Cardiac fibroblast (primary cell): ENCODE measurements around the gene SMYD2.

Experiments
- DNase-seq, 2 donors: peaks; one replicate each; pipeline versions ENCODE4 v3.0.0 to v3.0.0-alpha.2; 2010; ENCODE audit warnings: low read depth in 2 of 2
- H3K4me3 ChIP-seq, 2 donors: replicated peaks in 1 of 2; 1 replicate in 1 of 2; 2 replicates in 1 of 2; pipeline ENCODE4 v1.5.1; 2011; ENCODE audit warnings: low read depth in 2 of 2, low read length in 2 of 2, mild to moderate bottlenecking in 2 of 2, moderate library complexity in 1 of 2
- CTCF ChIP-seq: IDR thresholded peaks from one replicate; pipeline ENCODE4 v1.5.1; 2011; ENCODE audit warnings: low read depth, mild to moderate bottlenecking, low read length, inconsistent platforms

The SMYD2 gene

GRCh38 chr1:214303141-214303930, 22.4 kb downstream of the SMYD2 start:
- DNase-seq: peak; percentile 28 to 48
- TF ChIP-seq CTCF: no peak
- peak overlapping the region; percentile 0 to 8 for H3K4me3 ChIP-seq

GRCh38 chr1:214305164-214305751, 24.3 kb downstream of the SMYD2 start:
- DNase-seq: no peak
- H3K4me3 ChIP-seq: no peak overlapping the region
- no peak for TF ChIP-seq CTCF

- TF ChIP-seq CTCF: no peak
- DNase-seq: no peak
- H3K4me3 ChIP-seq: no peak overlapping the region
Measured at GRCh38 chr1:214306269-214306668, 25.3 kb downstream of the SMYD2 start.

- H3K4me3 ChIP-seq: no peak overlapping the region
- peak in 1 of 2 donors; percentile 49 for DNase-seq
- TF ChIP-seq CTCF: no peak
Measured at GRCh38 chr1:214310010-214310409, 29.1 kb downstream of the SMYD2 start.

- no peak for DNase-seq
- H3K4me3 ChIP-seq: no peak overlapping the region
- TF ChIP-seq CTCF: no peak
Measured at GRCh38 chr1:214310777-214311690, 30.1 kb downstream of the SMYD2 start.

GRCh38 chr1:214312530-214313051, 31.6 kb downstream of the SMYD2 start:
- TF ChIP-seq CTCF: no peak
- no peak for DNase-seq
- H3K4me3 ChIP-seq: no peak overlapping the region
